NCI-H774 (cell line): ENCODE results near the gene PIP5K1B.
"Not testable (repeated sequence)": the region's sequence is repeated elsewhere in the genome, so short reads cannot be mapped to it uniquely, and the experiment has no call there.

Experiments used
- DNase-seq: peaks from one replicate; lab custom pipeline; 2025; lab: John Stamatoyannopoulos, UW

PIP5K1B gene

DNA sequence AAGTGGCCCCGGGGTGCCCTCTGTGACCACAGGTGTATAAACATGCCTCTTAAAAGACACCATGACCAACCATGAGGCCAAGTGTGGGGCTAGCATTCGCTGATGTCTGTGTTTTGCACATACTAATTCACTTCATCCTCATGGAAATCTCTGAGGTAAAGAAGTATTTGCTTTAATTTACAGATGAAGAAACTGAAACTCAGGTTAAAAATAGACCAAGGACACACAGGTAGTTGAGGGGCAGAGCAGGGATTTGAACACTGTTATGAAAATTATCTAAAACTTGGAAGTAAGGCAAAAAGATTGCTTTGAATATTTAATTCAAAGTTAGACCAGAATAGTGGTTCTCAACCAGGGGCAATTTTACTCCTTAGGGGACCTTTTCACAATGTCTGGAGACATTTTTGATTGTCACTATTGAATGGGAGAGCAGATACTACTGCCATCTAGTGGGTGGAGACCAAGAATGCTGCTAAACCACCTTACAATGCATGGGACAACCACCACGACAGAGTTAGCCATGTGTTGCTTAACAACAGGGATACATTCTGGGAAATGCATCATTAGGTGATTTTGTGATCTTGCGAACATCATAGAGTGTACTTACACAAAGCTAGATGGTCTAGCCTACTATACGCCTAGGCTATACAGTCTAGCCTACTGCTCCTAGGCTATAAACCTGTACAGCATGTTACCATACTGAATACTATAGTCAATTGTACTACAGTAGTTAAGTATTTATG lies 322.5 kb downstream of the PIP5K1B start:
- peak; percentile 55 for DNase-seq

DNA sequence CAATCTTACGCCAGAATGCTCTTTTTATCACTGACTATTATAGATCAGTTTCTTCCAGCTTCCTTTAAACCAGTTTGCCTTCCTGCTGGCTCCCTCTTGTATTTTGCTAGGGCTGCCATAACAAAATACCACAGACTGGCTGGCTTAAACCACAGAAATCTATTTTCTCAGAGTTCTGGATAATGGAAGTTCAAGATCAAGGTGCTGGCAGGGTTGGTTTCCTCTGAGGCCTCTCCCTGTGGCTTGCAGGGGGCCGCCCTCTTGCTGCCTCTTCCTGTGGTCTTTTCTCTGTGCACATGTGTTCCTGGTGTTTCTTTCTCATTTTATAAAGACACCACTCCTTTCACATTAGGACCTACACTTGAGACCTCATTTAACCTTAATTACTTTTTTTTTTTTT lies 323.7 kb downstream of the PIP5K1B start:
- DNase-seq, result no peak

DNA sequence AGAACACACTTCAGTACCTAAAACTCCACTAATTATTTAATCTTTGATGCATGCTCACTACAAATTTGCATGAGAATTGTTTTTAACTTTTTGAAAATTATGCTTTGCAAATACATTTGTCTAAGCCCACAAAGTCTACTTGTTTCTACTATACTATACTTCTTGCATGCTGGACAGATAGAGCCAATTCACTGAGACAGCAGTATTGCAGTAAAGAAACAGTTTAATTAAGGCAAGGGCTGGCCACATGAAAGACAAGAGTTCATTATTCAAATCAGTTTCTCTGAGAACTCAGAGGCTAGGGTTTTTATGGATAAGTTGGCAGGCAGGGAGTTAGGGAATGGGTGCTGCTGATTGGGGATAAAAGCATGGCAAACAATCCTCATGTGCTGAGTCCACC lies 324.5 kb downstream of the PIP5K1B start:
- DNase-seq, result no peak

DNA sequence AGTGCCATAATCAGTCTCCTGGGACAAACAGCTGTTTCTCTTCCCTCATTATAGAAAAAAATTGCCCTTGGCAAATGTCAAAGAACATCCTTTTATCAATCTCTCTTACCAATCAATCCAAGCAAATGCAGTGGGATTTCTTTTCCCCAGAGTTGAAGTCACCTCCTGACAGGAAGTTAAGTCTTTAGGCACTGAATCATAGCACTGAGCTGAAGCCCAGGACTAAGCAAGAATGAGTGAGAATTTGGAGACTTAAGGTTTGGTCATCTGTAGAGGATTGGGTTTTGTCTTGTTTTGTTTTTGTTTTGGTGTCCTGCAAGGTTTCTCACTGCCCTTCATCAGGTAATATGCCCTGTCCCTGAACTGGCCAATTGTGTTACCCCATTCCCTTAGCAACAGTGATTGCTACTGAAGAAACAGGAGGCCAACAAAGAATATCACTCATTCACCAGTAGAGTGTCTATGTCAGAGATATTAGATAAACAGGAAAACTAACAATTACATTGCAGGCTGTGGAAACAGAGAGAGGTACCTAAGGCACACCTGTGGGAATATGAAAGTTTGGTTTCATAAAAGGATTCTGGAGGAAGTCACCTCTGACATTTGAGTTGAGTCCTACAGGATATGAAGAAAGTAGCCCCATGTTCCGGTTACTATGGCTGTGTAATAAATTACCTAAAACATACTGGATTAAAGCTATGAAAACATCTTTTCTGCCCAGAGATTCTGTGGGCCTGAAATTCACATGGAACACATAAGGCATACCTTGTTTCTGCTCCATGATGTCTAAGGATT lies 326.0 kb downstream of the PIP5K1B start:
- no peak for DNase-seq

DNA sequence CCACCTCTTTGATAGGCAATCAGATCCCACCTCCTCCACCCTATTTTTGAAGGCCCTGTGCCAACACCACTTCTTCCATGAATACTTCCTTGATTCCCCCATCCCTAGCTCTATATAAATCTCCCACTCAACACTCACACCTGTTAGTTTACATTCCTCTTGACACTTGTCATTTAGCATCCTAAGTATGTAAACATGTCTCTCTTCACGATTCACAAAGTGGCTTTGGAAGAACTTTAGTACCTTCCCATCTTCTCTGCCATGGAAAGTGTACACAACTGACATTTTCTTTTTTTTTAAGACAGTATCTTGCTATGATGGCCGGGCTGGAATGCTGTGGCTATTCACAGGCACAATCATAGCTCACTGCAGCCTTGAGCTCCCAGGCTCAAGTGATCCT lies 329.0 kb downstream of the PIP5K1B start:
- no peak for DNase-seq

DNA sequence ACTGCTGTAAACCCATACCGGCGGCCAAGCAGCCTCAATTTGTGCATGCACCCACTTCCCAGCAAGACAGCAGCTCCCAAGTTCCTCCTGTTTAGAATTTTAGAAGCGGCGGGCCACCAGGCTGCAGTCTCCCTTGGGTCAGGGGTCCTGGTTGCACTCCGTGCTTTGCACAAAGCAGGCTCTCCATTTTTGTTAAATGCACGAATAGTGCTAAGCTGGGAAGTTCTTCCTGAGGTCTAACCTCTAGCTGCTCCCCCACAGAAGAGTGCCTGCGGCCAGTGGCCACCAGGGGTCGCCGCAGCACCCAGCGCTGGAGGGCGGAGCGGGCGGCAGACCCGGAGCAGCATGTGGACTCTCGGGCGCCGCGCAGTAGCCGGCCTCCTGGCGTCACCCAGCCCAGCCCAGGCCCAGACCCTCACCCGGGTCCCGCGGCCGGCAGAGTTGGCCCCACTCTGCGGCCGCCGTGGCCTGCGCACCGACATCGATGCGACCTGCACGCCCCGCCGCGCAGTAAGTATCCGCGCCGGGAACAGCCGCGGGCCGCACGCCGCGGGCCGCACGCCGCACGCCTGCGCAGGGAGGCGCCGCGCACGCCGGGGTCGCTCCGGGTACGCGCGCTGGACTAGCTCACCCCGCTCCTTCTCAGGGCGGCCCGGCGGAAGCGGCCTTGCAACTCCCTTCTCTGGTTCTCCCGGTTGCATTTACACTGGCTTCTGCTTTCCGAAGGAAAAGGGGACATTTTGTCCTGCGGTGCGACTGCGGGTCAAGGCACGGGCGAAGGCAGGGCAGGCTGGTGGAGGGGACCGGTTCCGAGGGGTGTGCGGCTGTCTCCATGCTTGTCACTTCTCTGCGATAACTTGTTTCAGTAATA lies 330.6 kb downstream of the PIP5K1B start, which contains the start of gene FXN:
Gene FXN, plus strand, starts transcription at position 315 of the 871 bp plus-strand sequence. Its CDS starts 31 bp downstream, at position 346.
- peak; percentile 61 for DNase-seq

DNA sequence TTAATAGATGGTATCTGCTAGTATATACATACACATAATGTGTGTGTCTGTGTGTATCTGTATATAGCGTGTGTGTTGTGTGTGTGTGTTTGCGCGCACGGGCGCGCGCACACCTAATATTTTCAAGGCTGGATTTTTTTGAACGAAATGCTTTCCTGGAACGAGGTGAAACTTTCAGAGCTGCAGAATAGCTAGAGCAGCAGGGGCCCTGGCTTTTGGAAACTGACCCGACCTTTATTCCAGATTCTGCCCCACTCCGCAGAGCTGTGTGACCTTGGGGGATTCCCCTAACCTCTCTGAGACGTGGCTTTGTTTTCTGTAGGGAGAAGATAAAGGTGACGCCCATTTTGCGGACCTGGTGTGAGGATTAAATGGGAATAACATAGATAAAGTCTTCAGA lies 331.3 kb downstream of the PIP5K1B start:
- DNase-seq, result no peak

DNA sequence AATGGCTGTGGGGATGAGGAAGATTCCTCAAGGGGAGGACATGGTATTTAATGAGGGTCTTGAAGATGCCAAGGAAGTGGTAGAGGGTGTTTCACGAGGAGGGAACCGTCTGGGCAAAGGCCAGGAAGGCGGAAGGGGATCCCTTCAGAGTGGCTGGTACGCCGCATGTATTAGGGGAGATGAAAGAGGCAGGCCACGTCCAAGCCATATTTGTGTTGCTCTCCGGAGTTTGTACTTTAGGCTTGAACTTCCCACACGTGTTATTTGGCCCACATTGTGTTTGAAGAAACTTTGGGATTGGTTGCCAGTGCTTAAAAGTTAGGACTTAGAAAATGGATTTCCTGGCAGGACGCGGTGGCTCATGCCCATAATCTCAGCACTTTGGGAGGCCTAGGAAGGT lies 331.8 kb downstream of the PIP5K1B start:
- no peak for DNase-seq

DNA sequence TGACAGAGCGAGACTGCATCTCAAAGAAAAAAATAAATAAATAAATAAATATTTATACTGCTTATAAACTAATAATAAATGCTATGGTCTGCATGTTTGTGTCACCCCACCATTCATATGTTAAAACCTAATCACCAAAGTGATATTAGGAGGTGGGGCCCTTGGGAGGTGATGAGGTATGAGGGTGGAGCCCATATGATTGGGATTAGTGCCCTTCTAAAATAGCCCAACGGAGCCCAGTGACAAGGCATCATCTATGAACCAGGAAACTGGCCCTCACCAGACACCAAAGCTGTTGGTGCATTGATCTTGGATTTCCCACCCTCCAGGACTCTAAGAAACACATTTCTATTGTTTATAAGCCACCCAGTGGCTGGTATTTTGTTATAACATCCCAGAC lies 335.6 kb downstream of the PIP5K1B start:
- DNase-seq, result no peak

DNA sequence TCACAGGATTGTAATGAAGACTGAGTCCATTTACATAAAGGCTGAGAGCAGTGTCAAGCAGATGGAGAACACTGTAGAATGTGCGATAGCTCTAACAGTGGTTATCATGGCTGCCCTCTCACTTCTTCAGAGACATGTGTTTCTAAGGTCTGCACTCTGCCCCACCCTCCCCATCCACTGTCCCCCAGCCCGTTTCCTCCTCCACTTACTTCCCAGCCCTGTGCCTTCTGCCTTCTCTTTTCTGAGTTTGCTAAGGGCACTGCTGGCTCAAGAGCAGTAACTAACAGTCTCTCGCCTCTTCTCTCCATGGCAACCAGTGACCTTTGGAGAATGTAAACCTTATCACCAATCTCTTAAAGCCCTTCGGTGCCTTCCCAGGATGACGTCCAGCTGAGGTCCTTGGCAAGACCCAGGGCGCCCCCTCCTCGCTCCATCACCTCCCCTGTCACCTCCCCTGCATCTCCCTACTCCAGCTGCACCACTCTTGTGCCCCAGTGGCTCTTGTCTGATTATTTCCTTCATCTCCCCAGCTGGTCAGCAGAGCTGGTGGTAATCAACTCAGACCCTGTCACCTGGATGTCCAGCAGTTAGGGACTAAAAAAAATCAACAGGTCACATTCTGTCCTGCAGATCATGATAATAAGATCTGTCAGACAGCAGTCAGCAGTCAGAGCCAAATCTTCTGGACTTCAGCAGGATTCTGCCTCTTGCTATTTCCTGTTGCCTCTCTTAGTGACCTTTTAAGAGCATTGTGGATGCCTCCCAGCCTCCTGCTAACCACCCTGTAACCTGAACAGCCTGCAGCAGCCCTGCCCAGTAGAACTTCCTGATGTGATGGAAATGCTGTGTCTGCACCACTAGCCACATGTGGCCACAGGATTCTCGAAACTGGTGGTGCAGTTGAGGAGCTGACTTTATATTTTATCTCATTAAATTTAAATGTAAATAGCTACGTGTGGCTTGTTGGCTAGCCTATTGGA lies 339.5 kb downstream of the PIP5K1B start:
- DNase-seq, result no peak

DNA sequence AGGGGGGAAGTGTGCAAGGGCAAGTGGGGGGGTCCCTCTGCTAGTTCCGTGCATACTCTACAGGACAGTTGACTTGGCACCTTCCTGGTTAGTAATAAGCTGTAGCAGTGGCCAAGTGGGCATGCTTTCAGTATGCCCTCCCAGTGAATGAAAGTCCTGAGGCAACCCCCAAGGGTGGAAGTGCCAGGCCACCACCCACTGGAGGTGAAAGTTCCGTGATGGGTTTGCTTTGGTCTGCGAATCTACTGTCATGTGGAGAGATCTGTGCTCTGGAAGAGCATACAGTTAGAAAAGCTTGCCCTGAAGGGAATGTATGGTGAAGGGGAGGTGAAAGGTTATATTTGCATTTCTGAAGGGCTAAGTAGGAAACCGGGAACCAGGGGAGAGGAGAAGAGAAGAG lies 340.8 kb downstream of the PIP5K1B start:
- no peak for DNase-seq

DNA sequence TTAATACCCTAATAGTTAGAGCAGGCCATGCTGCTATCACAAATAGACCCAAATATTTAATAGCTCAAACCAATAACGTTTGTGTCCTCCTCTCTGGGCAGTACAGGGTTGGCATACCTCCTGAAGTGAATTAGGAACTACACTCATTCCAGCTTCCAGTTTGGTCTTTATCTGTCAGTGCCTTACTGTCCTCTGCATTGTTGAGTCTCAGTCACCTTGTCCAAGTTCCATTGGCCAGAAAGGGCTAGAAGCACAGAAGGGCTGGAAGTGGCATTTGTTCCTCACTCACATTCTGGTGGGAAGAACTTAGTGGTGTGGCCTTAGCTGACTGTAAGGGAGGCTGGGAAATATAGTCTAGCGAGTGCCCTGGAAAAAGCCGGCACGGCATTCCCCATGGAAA lies 341.7 kb downstream of the PIP5K1B start:
- DNase-seq, result no peak

DNA sequence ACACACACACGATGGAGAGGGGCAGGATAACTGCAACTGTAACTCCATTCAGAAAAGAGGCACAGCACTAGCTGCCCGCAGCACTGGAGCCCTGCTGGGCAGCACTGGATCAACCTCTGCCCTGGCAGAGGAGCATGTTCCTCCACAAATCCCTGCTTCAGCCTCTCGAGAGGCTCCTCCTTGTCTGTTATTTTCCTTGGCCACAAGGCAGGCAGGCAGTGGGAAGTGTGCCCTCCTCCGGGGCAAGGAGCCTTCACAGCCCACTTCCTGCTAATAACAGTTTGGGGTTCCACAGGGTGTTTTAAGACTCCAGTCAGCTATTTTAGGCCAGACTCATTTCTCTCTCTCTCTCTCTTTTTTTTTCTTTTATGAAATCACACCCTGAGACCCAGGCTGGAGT lies 342.3 kb downstream of the PIP5K1B start:
- DNase-seq, result no peak

DNA sequence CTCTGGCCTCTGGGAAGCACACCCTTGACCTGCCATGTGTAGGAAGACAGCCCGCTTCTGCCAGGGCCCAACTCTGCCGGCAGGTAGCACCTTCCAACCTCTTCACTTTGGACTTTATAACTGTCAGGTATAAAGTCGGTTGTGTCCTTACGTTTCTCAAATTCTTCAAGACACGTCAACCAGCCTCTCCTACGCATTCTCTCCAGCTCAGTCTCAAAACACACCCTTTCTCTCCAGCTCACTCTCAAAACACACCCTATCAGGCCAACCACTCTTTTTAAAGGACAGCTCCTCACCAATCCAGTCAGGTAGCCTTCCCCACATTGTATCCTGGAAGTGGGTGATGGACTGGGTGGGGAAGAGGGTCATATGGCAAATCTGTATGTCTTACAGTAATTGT lies 344.1 kb downstream of the PIP5K1B start:
- no peak for DNase-seq

DNA sequence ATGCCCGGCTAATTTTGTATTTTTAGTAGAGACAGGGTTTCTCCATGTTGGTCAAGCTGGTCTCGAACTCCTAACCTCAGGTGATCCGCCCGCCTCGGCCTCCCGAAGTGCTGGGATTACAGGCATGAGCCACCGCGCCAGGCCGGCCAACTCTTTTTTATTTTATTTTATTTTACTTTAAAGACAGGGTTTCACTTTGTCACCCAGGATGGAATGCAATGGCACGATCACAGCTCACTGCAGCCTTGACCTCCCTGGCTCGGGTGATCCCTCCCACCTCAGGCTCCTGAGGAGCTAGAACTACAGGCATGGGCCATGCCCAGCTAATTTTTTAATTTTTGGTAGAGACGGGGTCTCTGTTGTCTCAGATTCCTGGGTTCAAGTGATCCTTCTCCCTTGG lies 345.9 kb downstream of the PIP5K1B start:
- DNase-seq, result not testable (repeated sequence)

DNA sequence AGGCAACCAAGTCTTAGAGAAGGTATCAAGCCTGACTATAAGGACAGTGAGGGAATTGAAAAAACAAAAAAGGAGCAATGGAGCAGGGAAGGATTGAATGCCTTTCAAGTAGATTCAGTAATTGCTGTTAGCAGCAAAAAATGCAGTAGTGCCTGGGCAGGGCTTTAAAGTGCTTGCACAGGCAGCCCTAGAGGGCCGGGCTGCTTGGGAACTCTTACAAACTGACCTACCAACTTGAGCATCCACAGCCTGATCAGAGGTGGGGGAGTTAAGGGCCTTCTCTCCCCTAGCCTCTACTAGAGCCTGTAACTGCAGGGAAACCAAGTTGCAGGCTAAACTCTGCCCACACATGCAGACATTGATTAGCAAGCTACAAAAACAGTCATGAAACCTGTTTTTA lies 349.9 kb downstream of the PIP5K1B start:
- no peak for DNase-seq

DNA sequence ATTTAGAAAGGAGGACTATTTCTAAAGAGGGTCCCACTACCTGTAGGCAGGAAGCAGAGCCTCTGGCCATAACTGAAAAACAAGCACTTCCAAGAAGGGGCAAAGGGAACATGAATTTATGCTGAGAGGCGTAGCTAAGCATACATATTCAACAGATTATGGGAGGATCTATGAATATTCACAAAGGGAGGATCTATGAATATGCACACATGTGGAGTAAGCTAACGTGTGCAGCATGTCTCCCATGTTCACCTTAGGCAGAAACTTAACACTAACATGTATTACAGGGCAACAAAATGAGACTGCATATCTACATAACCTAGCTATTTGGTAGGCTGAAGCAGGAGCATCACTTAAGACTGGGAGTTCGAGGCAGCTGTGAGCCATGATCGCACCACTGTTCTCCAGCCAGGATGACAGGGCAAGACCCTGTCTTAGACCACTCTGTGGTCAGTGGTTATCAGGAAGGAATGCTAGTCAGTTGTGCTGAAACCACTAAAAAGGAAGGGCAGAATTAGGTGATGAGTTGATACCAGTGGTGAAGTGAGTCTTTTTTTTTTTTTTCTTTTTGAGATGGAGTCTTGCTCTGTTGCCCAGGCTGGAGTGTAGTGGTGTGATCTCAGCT lies 351.3 kb downstream of the PIP5K1B start:
- DNase-seq, result no peak

DNA sequence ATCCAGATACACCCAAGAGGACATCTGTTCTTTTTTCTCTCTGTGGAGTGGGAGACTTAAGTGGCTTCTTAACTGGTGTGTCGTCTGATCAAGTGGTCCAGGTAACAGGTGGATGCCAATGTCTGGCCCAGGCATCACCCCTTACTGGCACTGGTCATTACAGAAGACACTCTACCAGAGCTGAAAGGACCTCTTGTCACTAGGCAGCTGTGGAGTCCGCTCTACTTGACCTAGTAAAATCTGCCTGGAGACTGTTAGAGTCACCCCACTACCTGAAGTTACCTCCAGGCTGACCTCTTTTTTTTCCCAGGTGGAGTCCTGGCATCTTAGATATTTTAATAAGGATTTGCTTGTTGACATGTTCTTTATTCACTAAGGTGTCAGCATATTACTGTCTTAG lies 353.1 kb downstream of the PIP5K1B start:
- no peak for DNase-seq
